GM10266 (cell line): ENCODE data around the gene CNKSR3.

ENCODE experiments used
- DNase-seq: peaks from one replicate; pipeline ENCODE4 v3.0.0; 2012; ENCODE audit errors: extremely low spot score
- TF ChIP-seq, protein P1 (sequence below): IDR thresholded peaks from 2 replicates; pipeline ENCODE4 v1.5.1; 2012; ENCODE audit warnings: mild to moderate bottlenecking, low read depth; ENCODE audit not compliant: control insufficient read depth, insufficient read depth; ENCODE audit errors: missing control alignments

Gene CNKSR3

DNA sequence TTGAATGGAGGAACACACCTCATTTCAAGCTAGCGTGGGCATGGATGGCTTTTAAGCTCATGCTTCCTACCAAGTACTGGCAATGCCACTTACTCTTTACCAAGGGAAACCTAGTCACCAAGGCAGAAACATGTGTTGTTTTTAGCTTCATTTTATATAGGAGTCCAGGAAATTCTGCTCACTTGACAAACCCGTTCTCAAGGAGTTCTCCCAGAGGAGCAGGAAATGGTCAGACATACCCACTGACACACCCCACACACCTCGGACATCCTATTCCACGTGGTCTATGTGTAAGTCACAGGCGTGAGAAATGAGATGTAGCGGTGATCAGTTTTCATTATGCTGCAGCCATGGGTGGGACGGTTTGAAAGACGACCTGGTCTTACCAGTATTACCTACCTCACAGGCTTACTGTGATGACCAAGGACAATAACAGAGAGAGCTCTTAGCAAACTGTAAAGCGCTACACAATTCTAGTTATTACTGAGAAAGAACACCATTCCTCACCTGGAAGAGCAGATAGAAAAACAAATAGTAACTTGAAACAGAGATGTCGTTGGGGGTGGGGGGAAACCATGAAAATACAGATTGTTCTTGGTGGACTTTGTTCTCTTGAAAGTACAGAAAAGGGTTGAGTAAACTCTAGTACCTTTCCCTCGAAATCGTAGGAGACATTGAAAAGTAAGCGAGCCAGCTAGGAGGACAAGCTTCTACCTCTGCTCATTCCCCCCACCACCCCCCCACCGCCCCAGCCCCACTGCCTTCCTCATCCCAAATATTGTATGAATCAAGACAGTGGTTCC lies 1.7 kb downstream of the CNKSR3 start:
- TF ChIP-seq, protein P1, sequence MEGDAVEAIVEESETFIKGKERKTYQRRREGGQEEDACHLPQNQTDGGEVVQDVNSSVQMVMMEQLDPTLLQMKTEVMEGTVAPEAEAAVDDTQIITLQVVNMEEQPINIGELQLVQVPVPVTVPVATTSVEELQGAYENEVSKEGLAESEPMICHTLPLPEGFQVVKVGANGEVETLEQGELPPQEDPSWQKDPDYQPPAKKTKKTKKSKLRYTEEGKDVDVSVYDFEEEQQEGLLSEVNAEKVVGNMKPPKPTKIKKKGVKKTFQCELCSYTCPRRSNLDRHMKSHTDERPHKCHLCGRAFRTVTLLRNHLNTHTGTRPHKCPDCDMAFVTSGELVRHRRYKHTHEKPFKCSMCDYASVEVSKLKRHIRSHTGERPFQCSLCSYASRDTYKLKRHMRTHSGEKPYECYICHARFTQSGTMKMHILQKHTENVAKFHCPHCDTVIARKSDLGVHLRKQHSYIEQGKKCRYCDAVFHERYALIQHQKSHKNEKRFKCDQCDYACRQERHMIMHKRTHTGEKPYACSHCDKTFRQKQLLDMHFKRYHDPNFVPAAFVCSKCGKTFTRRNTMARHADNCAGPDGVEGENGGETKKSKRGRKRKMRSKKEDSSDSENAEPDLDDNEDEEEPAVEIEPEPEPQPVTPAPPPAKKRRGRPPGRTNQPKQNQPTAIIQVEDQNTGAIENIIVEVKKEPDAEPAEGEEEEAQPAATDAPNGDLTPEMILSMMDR = no peak
- no peak for DNase-seq

DNA sequence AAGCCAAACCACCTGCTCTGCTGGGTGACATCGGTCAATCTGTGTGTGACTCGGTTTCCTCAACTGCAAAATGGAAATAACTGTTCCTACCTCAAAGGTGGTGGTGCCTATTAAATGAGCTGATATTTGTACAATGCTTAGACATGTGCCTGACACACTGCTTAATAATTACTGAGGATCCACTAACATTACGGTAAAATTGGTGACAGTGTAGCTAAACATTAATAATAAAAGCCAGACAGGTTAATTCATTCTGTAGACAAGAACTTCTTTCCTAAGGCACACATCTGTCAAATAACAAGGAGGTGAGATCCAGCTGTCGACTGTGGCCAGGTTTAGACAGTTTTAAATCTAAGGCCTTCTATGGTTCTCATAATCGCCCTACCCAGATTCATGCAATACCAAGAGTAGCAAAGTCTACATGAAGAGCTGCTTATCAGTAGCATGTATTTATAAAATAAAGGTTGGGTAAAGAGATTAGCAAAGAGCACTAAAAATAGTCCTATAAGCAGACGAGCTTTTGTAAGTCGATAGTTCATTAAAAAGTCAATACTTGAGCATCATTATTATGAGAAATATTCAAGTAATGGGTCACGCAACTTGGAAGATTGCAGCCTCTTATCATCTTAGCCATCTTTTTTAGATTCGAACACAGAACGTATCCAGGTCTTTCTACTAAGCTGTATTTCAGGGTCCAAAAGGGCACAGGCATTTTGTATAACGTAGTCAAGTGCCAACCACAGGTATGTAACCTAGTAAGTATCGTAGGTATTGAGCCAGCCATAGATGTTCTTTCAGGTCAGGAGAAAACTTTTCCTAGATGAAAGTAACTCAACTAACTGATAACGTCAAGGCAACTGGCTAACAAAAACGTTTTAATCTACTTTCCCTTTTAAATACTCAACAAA lies 3.2 kb downstream of the CNKSR3 start:
- DNase-seq = no peak
- TF ChIP-seq, protein P1 = no peak

DNA sequence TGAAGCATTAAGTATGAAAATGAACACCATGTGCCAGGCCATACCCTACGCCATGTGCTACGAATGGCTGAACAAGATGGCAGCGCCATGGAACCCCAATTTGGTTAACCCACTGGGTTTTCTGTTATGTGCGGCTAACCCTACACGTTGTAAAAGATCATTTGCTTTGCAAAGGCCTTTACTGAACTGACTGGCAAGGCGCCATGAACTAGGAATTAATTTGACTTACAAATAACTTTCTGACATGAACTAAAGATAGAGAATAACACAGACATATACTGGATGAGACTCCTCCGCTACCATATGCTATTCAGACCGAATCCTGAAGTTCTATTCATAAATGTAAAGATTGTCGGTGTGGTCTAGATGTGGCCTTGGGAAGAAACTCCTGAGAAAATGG lies 3.9 kb downstream of the CNKSR3 start:
- TF ChIP-seq, protein P1 = no peak
- no peak for DNase-seq

DNA sequence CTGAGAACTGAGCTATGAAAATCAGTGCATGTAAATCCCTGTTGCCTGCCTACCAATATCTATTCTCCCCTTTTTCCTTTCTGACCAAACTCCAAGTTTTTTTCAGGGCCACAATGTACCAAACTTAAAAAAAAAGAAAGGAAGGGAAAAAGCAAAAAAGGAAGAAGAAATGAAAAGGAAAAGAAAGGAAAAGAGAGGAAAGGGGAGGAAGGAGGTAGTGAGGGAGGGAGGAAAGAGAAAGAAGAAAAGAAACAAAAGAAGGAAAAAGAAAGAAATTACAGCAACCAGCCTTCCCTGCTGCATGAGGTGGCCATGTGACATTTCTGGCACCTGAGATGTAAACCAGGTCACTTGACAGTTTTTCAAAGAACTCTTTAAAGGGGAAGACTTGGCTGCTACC lies 4.4 kb downstream of the CNKSR3 start:
- TF ChIP-seq, protein P1 = no peak

DNA sequence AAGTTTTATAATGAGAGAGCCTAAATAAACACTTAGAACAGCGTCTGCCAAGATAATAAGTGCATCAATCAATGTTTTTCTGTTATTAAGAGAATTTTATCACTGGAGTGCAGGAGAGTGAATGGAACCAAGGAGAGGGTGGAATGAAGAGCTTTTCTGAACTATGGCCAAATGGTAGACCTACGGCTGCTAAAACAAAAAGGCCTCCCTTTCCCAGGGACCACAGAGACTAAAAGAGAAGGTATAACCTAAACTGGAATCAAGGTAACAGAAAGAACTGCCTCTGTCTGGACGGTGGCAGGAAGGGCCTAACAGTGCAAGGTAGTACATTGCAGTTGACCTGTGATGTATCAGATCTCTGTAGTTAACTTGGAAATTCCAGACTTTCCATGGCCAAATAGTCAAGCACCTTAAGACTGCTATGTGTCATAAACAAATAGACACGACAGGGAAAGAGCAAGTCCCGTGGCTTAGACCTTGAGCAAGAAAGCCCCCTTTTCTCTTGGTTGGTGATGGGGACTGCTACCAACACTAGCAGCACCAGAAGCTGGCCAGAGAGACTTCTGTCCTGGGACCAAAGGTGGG lies 5.5 kb downstream of the CNKSR3 start:
- TF ChIP-seq, protein P1 = no peak
- DNase-seq = no peak

More for the DNA sequence above, 4.4 kb downstream of the CNKSR3 start:
- DNase-seq = no peak

DNA sequence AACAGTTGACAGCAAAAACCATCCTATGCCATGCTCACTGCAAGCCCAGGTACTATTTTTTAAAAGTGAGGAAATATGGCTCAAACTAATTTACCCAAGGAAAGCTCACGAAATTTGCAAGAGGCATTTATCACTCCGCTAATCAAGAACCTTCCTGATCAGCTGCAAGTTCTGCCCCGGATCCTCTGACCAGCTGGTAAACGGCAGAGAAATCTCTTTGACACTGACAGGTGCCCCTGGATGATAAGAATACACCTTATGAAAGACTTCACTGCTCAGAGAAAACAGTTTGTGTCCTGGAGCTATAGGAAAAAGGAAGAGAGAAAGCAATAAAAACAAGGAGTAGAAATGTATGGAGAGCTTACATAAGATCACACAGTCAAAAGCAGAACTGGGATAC lies 6.4 kb downstream of the CNKSR3 start:
- no peak for DNase-seq
- TF ChIP-seq, protein P1 = no peak

DNA sequence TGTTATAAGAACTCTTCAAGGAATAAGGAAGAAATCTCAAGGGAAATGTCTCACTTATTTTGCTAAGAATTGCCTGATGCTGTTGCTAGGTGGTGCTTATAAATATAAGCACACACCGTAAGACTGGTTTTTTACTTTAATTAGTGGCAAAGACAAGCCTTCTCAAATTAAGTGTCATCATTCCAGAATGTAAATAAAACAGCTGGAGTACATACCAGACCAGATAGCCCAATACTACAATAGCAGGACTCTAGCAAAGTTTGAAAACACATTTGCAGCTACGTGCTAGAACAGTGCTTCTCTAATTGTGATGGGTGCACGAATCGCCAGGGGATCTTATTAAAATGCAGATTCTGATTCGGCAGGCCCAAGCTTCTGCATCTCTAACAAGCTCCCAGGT lies 6.8 kb downstream of the CNKSR3 start:
- no peak for DNase-seq
- TF ChIP-seq, protein P1 = no peak
